HCT116 (cell line): ENCODE data around the gene ZNF385A. TPM values are rescaled to one million over a fixed set of nuclear protein-coding genes. Genes with fewer than 3 reads are reported as not detected.

Experiments used
- ATAC-seq: fragments of 200-7000 bp; cut with Tn5 transposase; 2 replicates; pipeline ENCODE4 v1.9.1; 2020; ENCODE audit warnings: mild to moderate bottlenecking, moderate library complexity
- BruUV-seq: library from RNA; stranded (reverse); fragments of 400-500 nt; replicated peaks from 2 replicates; lab custom pipeline; 2021; lab: Mats Ljungman, UMichigan
- CTCF ChIA-PET: fragments of 300-600 bp; sonication (Branson Sonifier 250); formaldehyde crosslinking; loops from one replicate; lab custom pipeline; 2021; ENCODE audit warnings: antibody characterized with exemption; lab: Charles Lee
- POLR2A ChIA-PET: fragments of 300-600, 350-600 bp; sonication (Branson Sonifier 250); formaldehyde crosslinking; loops from one replicate; lab custom pipeline; 2021; ENCODE audit warnings: antibody characterized with exemption; lab: Charles Lee
- RAD21 ChIA-PET, 2 experiments: fragments of 300-600 bp; sonication (Branson Sonifier 250); formaldehyde crosslinking; loops; one replicate each; lab custom pipeline; 2023; ENCODE audit warnings: low total read pairs in 2 of 2; ENCODE audit not compliant: uncharacterized antibody in 2 of 2, unreplicated experiment in 2 of 2, low non-redundant PET in 1 of 2; lab: Charles Lee
- DNase-seq: peaks from one replicate; pipeline ENCODE4 v3.0.0-alpha.2; 2010; ENCODE audit warnings: low read depth, low spot score
- H2AFZ ChIP-seq: fragments of 200-600 bp; shearing (Covaris generic), sonication (generic); 2 replicates; pipeline ENCODE4 v1.6.1; 2017; ENCODE audit warnings: low read depth, mixed run types, mixed read lengths, antibody characterized with exemption, low read length; ENCODE audit not compliant: poor library complexity, severe bottlenecking
- H3K27ac ChIP-seq: 2 replicates; pipeline ENCODE4 v1.5.1; 2012; ENCODE audit warnings: low read depth, low read length
- H3K27me3 ChIP-seq: fragments of 200-600 bp; sonication (generic); 2 replicates; pipeline ENCODE4 v1.6.1; 2016; ENCODE audit warnings: mixed run types, low read length, mixed read lengths; ENCODE audit not compliant: insufficient read depth
- H3K36me3 ChIP-seq, 2 experiments: fragments of 200-500 bp in 1 of 2; fragments of 200-600 bp in 1 of 2; sonication (Bioruptor generic) in 1 of 2; sonication (generic) in 1 of 2; 2 replicates each; pipeline versions ENCODE4 v1.5.1 to v1.6.1; 2014 to 2016; ENCODE audit warnings: low read length in 2 of 2, inconsistent platforms in 1 of 2, mixed read lengths in 1 of 2, mixed run types in 1 of 2; ENCODE audit not compliant: insufficient read depth in 2 of 2, control insufficient read depth in 1 of 2
- H3K4me1 ChIP-seq, 2 experiments: fragments of 200-600 bp in 1 of 2; sonication (generic) in 1 of 2; 2 replicates each; pipeline versions ENCODE4 v1.5.1 to v1.6.1; 2012 to 2017; ENCODE audit warnings: low read length in 2 of 2, inconsistent platforms in 1 of 2, mild to moderate bottlenecking in 1 of 2, mixed read lengths in 1 of 2, mixed run types in 1 of 2, moderate library complexity in 1 of 2; ENCODE audit not compliant: insufficient read depth in 2 of 2, control insufficient read depth in 1 of 2
- H3K4me2 ChIP-seq: fragments of 200-600 bp; sonication (generic); 2 replicates; pipeline ENCODE4 v1.6.1; 2017; ENCODE audit warnings: mixed run types, low read length, mixed read lengths
- H3K4me3 ChIP-seq, 2 experiments: fragments of 200-600 bp in 1 of 2; sonication (generic) in 1 of 2; replicated peaks in 1 of 2; 2 replicates each; pipeline ENCODE4 v1.5.1; 2011 to 2016; ENCODE audit warnings: low read length in 2 of 2, control low read depth in 1 of 2, low read depth in 1 of 2, mild to moderate bottlenecking in 1 of 2, mixed read lengths in 1 of 2, mixed run types in 1 of 2
- H3K79me2 ChIP-seq: fragments of 200-600 bp; sonication (generic); 2 replicates; pipeline ENCODE4 v1.6.1; 2017; ENCODE audit warnings: mild to moderate bottlenecking, mixed run types, low read length, moderate library complexity, mixed read lengths; ENCODE audit not compliant: insufficient read depth
- H3K9ac ChIP-seq: fragments of 200-600 bp; sonication (generic); 2 replicates; pipeline ENCODE4 v1.6.1; 2016; ENCODE audit warnings: low read length, mixed read lengths
- H3K9me2 ChIP-seq: fragments of 200-600 bp; sonication (generic), shearing (Covaris generic); 2 replicates; pipeline ENCODE4 v1.6.1; 2017; ENCODE audit warnings: mixed run types, mild to moderate bottlenecking, moderate library complexity; ENCODE audit not compliant: insufficient read depth
- H3K9me3 ChIP-seq, 2 experiments: fragments of 200-500 bp in 1 of 2; fragments of 200-600 bp in 1 of 2; sonication (Bioruptor generic) in 1 of 2; sonication (generic) in 1 of 2; 2 replicates each; pipeline ENCODE4 v1.6.1; 2014 to 2017; ENCODE audit warnings: low read length in 2 of 2, mixed read lengths in 2 of 2, inconsistent platforms in 1 of 2, low read depth in 1 of 2, mild to moderate bottlenecking in 1 of 2, mixed run types in 1 of 2, moderate library complexity in 1 of 2; ENCODE audit not compliant: control insufficient read depth in 1 of 2, insufficient read depth in 1 of 2
- H4K20me1 ChIP-seq: fragments of 200-600 bp; sonication (generic), shearing (Covaris generic); 2 replicates; pipeline ENCODE4 v1.6.1; 2017; ENCODE audit warnings: mixed run types, mild to moderate bottlenecking, moderate library complexity; ENCODE audit not compliant: insufficient read depth
- CBX3 ChIP-seq: IDR thresholded peaks from 2 replicates; pipeline ENCODE4 v1.6.1; 2012; ENCODE audit warnings: low read depth
- CEBPB ChIP-seq: IDR thresholded peaks from 2 replicates; pipeline ENCODE4 v1.6.1; 2012; ENCODE audit warnings: low read depth
- ELF1 ChIP-seq: IDR thresholded peaks from 2 replicates; pipeline ENCODE4 v1.6.1; 2012; ENCODE audit warnings: low read depth, borderline replicate concordance
- POLR2AphosphoS5 ChIP-seq: IDR thresholded peaks from 2 replicates; pipeline ENCODE4 v1.6.1; 2011; ENCODE audit warnings: mild to moderate bottlenecking, low read depth, low read length, moderate library complexity
- intact Hi-C: fragments of 100-400 bp; cut with micrococcal nuclease; formaldehyde crosslinking; loops from 2 replicates; pipeline ENCODE4 v1.10.0; 2022
- total RNA-seq: library from RNA; stranded (reverse); gene quantifications from one replicate; pipeline ENCODE4 v1.2.1, GENCODE V29; 2021; ENCODE audit not compliant: unreplicated experiment

The ZNF385A gene
- total RNA-seq, 1 experiment from 2014 or later: 34.7 TPM

DNA sequence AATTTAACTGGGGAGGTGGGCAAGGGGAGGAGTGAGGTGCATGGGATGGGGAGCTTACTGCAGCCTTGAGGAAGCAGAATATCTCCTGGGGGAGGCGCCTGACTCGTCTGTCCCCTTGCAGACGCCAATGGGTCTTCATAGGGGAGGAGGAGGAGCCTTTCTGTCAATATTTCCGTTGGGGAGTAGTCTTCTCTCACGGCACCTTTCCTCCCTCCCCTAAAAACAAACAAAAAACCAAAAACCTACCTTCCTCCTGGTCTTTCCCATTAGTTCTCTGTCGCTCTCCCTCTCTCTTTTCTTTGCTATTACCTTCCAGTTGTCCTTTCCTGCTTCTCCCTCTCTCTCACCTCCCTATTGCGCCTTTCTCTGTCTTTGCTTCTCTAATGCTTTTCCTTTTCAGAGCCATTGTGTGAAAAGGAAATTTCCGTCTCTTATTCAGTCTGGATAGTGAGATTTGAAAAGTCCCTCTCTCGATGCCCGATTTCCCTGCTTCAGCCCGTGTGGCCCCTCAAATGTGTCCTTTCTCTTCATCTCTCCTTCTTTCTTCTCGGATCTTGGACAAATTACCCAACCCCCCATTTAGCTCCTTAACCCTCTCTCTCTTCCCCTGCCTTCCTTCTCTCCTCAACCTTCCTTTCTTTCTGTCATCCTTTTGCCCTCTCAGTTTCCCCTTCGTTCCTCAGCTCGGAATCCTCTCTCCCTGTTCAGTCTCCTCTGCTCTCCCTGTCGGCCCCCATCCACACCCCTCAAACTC lies 26.2 kb downstream of the ZNF385A start:
- BruUV-seq: TSS peak; percentile 86
- Histone ChIP-seq H3K27me3 (no peaks in the 10 kb centered on the region), H4K20me1 (no peaks in the 10 kb centered on the region), H3K79me2 (no peaks in the 10 kb centered on the region), H3K4me3 (peak overlapping the region; percentile 49 to 68), H3K4me1 (peaks cover 26 to 36% of the 10 kb centered on the region in 2 experiments), H3K36me3 (no peaks in the 10 kb centered on the region), H2AFZ (no peak overlapping the region), H3K4me2 (peak overlapping the region; percentile 97), H3K27ac (peak overlapping the region; percentile 61), H3K9me3 (no peaks in the 10 kb centered on the region), H3K9ac (peak overlapping the region; percentile 76), H3K9me2 (no peaks in the 10 kb centered on the region)
- no peak for DNase-seq
- intact Hi-C loops: loop anchor here (2.0 kb wide), 1 partner anchor 72 kb away; no protein-coding TSS in a partner anchor
- POLR2A ChIA-PET: interaction anchor here (0.7 to 2.1 kb wide), 10 partner anchors 12 to 107 kb away, joined by 3 to 14 read pairs (median 5); partner anchors contain the start of genes CBX5, COPZ1 and HNRNPA1
- RAD21 ChIA-PET: interaction anchor here (0.6 to 1.2 kb wide), 4 partner anchors 11 to 361 kb away, joined by 3 to 5 read pairs (median 4); partner anchors contain the start of gene HNRNPA1 (in 1 of the 2)
- peak; percentile 0; the same call in 1 of the 2 replicates for ATAC-seq
- peak; percentile 33; the same call in 1 of the 2 replicates for TF ChIP-seq POLR2AphosphoS5
- no peak for TF ChIP-seq CBX3
- CTCF ChIA-PET: interaction anchor here (0.8 to 3.3 kb wide), 18 partner anchors 10 to 341 kb away, joined by 3 to 27 read pairs (median 6); partner anchors contain the start of gene COPZ1

DNA sequence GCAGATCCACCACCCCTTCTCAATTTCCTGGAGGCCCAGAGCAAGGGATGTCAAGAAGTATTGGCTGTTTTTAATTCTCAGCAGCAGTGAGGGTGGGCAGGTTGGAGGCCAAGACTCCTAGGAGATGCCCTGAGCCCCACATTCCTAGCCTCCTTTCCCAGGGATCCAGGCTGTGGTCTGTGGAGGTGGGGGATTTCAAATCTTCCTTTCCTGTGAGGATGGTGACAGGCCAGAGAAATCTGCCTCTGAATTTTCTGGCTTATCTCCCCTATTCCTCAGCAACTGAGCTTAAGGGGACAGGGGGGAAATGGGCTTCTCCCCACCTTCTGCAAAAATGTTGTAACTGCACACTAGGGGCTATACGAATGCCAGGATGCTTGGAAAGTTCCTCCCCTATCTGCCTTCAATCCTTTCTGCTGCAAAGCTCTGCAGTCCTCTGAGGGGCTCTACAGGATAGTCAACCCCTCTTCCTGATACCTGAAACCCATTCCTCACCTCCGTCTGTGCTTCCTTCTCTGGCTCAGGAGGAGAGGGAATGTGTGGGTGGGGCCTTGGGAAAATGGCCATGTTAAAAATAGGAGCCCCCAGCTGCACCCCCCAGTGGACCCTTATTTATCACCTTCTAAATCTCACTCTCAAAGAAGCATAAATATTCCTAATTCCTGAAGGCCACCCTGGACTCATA lies 26.9 kb downstream of the ZNF385A start:
- H3K4me3 ChIP-seq: peak overlapping the region; percentile 49 to 68; a peak in 2 of 4 replicates
- DNase-seq (no peak), ATAC-seq (no peak)
- no peaks in the 10 kb centered on the region for H4K20me1 ChIP-seq
- H3K27ac ChIP-seq: no peak overlapping the region
- no peaks in the 10 kb centered on the region for H3K27me3 ChIP-seq
- intact Hi-C loops: loop anchor here (2.0 kb wide), 1 partner anchor 71 kb away; no protein-coding TSS in a partner anchor
- BruUV-seq: no TSS peak
- peaks cover 26 to 36% of the 10 kb centered on the region in 2 experiments for H3K4me1 ChIP-seq
- CTCF ChIA-PET: interaction anchor here (1.7 to 3.3 kb wide), 3 partner anchors 13 to 32 kb away, joined by 5 to 27 read pairs (median 26); partner anchors contain the start of gene COPZ1
- H3K79me2 ChIP-seq: no peaks in the 10 kb centered on the region
- POLR2A ChIA-PET: interaction anchor here (1.3 to 2.0 kb wide), 4 partner anchors 22 to 78 kb away, joined by 3 to 14 read pairs (median 10); partner anchors contain the start of genes CBX5, COPZ1 and HNRNPA1
- peak overlapping the region; percentile 76; the same call in 1 of the 2 replicates for H3K9ac ChIP-seq
- H3K36me3 ChIP-seq: no peaks in the 10 kb centered on the region
- H2AFZ ChIP-seq: no peak overlapping the region
- H3K9me3 ChIP-seq: no peaks in the 10 kb centered on the region
- TF ChIP-seq ELF1 (no peak), CEBPB (no peak)
- peak overlapping the region; percentile 97 for H3K4me2 ChIP-seq
- no peaks in the 10 kb centered on the region for H3K9me2 ChIP-seq
- RAD21 ChIA-PET: no interaction called here
